ENCODE data around the gene TCF7L2. TPM values are rescaled to one million over a fixed set of nuclear protein-coding genes. Genes with fewer than 3 reads are reported as not detected.

Gene TCF7L2
- total and polyA plus RNA-seq, 8 donors = 6.7 to 179 (median 61.7) TPM

GRCh38 chr10:113056441-113057021 is 106.5 kb downstream of the TCF7L2 start:
- H3K9me3 ChIP-seq = no peaks in the 10 kb centered on the region
- TF ChIP-seq POLR2A (IDR thresholded peaks at IDR 0.05) (no peak), EP300 (IDR thresholded peaks at IDR 0.05) (no peak), CTCF (IDR thresholded peaks at IDR 0.05) (no peak), POLR2AphosphoS5 (IDR thresholded peaks at IDR 0.05) (no peak)
- WGBS, 5 donors = 60 to 77% (median 72%) methylated on average over 10 of the region's 10 CpGs
- H3K4me1 ChIP-seq = peaks cover 46 to 97% (median 75%) of the 10 kb centered on the region in 4 donors
- H3K27me3 ChIP-seq = no peaks in the 10 kb centered on the region
- peak overlapping the region in 4 of 5 donors; percentile 52 to 82 (median 81) for H3K27ac ChIP-seq
- no peak overlapping the region for H3K4me3 ChIP-seq
- no peaks in the 10 kb centered on the region for H3K36me3 ChIP-seq
- intact Hi-C loops (cut with DNase I; ENCODE audit: low total_unique reads) = no loop called here
- peak in 1 of 2 donors; percentile 51 for DNase-seq

- Histone ChIP-seq H3K4me3 (peak overlapping the region in 1 of 4 donors; percentile 25), H3K36me3 (no peaks in the 10 kb centered on the region), H3K27me3 (no peaks in the 10 kb centered on the region), H3K4me1 (peaks cover 52 to 97% (median 77%) of the 10 kb centered on the region in 4 donors), H3K9me3 (no peaks in the 10 kb centered on the region), H3K27ac (peak overlapping the region; percentile 65 to 82 (median 81))
- 56 to 79% (median 60%) methylated on average over 6 of the region's 6 CpGs for WGBS, 5 donors
- DNase-seq = peak in 1 of 2 donors; percentile 56
- no peak for TF ChIP-seq EP300 (IDR thresholded peaks at IDR 0.05)
- TF ChIP-seq POLR2AphosphoS5 (IDR thresholded peaks at IDR 0.05) = no peak
- TF ChIP-seq CTCF (IDR thresholded peaks at IDR 0.05) = no peak
- TF ChIP-seq POLR2A (IDR thresholded peaks at IDR 0.05) = no peak
- intact Hi-C loops (cut with DNase I; ENCODE audit: low total_unique reads) = no loop called here
Observed at GRCh38 chr10:113057948-113058522, 108.0 kb downstream of the TCF7L2 start.

GRCh38 chr10:113058523-113059370 is 108.7 kb downstream of the TCF7L2 start:
- H3K9me3 ChIP-seq = no peaks in the 10 kb centered on the region
- intact Hi-C loops (cut with DNase I; ENCODE audit: low total_unique reads) = no loop called here
- peak overlapping the region; percentile 2 to 25 (median 8) for H3K4me3 ChIP-seq
- 27 to 36% (median 28%) methylated on average over 19 of the region's 19 CpGs for WGBS, 5 donors
- no peaks in the 10 kb centered on the region for H3K36me3 ChIP-seq
- no peak for TF ChIP-seq CTCF (IDR thresholded peaks at IDR 0.05)
- peak; percentile 54 to 78 (median 70) for TF ChIP-seq POLR2AphosphoS5 (IDR thresholded peaks at IDR 0.05)
- no peak for TF ChIP-seq POLR2A (IDR thresholded peaks at IDR 0.05)
- TF ChIP-seq EP300 (IDR thresholded peaks at IDR 0.05) = no peak
- DNase-seq = peak in 1 of 2 donors; percentile 87
- H3K27me3 ChIP-seq = no peaks in the 10 kb centered on the region
- peak overlapping the region; percentile 65 to 82 (median 81) for H3K27ac ChIP-seq
- H3K4me1 ChIP-seq = peaks cover 51 to 97% (median 75%) of the 10 kb centered on the region in 4 donors

GRCh38 chr10:113059371-113059780 is 109.3 kb downstream of the TCF7L2 start:
- Histone ChIP-seq H3K27me3 (no peaks in the 10 kb centered on the region), H3K27ac (peak overlapping the region in 4 of 5 donors; percentile 70 to 82 (median 81)), H3K36me3 (no peaks in the 10 kb centered on the region), H3K4me3 (peak overlapping the region; percentile 2 to 25 (median 8)), H3K9me3 (no peaks in the 10 kb centered on the region), H3K4me1 (peaks cover 50 to 97% (median 79%) of the 10 kb centered on the region in 4 donors)
- TF ChIP-seq POLR2AphosphoS5 (IDR thresholded peaks at IDR 0.05) (no peak), EP300 (IDR thresholded peaks at IDR 0.05) (no peak), POLR2A (IDR thresholded peaks at IDR 0.05) (no peak), CTCF (IDR thresholded peaks at IDR 0.05) (no peak)
- intact Hi-C loops (cut with DNase I; ENCODE audit: low total_unique reads) = no loop called here
- WGBS, 5 donors = 20 to 33% (median 21%) methylated on average over 8 of the region's 8 CpGs
- DNase-seq = peak in 1 of 2 donors; percentile 63

All from stomach (tissue), 9 donors.